Peyer's patch (tissue), 4 donors: ENCODE results near the gene CCDC15.

Experiments
- POLR2A ChIP-seq, 2 donors: fragments of 450-650 bp; IDR thresholded peaks; one replicate each; pipeline ENCODE4 v1.5.1; 2017; ENCODE audit warnings: antibody characterized with exemption in 2 of 2, mild to moderate bottlenecking in 2 of 2, moderate library complexity in 2 of 2
- TF ChIP-seq, protein P1 (sequence below), 6 experiments: fragments of 450-650 bp in 4 of 6; fragments of 200-600 bp in 2 of 6; sonication (generic) in 1 of 6; IDR thresholded peaks; one replicate each; pipeline ENCODE4 v1.5.1; 2017 to 2019; ENCODE audit warnings: antibody characterized with exemption in 6 of 6, mild to moderate bottlenecking in 3 of 6, moderate library complexity in 1 of 6

DNA sequence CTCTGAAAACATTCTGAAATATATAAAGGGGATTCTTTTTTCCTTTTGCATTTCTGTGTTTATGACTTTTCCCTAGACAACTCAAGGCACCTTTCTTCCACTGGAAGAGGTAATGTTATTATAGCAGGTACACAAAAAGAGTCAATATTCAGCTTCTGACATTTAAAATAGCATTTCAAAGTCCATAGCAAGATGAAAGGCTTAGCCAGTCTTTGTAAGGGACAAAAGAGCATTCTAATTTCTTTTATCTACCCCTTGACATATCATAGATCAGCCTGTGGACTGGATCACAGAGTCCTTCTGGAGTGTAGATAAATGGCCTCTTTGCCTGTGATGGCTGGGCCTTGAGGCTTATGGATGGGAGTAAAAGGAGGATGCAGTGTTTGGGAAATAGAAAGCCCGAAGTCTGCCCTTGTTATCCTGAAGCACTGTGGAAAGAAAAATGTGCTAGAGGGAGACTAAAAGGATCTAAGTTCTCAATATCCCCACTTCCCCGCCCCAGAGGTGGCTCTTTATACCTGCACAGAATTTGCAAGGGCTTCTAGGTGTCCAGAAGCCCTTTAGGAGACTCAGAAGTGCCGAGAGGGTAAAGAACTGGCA lies 16.6 kb upstream of the CCDC15 start:
- TF ChIP-seq, protein P1, sequence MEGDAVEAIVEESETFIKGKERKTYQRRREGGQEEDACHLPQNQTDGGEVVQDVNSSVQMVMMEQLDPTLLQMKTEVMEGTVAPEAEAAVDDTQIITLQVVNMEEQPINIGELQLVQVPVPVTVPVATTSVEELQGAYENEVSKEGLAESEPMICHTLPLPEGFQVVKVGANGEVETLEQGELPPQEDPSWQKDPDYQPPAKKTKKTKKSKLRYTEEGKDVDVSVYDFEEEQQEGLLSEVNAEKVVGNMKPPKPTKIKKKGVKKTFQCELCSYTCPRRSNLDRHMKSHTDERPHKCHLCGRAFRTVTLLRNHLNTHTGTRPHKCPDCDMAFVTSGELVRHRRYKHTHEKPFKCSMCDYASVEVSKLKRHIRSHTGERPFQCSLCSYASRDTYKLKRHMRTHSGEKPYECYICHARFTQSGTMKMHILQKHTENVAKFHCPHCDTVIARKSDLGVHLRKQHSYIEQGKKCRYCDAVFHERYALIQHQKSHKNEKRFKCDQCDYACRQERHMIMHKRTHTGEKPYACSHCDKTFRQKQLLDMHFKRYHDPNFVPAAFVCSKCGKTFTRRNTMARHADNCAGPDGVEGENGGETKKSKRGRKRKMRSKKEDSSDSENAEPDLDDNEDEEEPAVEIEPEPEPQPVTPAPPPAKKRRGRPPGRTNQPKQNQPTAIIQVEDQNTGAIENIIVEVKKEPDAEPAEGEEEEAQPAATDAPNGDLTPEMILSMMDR (IDR thresholded peaks at IDR 0.05) = no peak
- no peak for TF ChIP-seq POLR2A (IDR thresholded peaks at IDR 0.05)
